GM23338 (cell line): Measurements from ENCODE around the gene NEFH. TPM values are rescaled to one million over a fixed set of nuclear protein-coding genes. Genes with fewer than 3 reads are reported as not detected.

ENCODE experiments used
- ATAC-seq: fragments of 200-7000 bp; cut with Tn5 transposase; 3 replicates; pipeline ENCODE4 v1.9.1; 2020
- DNase-seq: peaks from one replicate; pipeline ENCODE4 v3.0.0-alpha.2; 2015; ENCODE audit warnings: low spot score
- H2AFZ ChIP-seq: fragments of 200-600 bp; sonication (generic); 2 replicates; pipeline ENCODE4 v1.8.0; 2016; ENCODE audit warnings: antibody characterized with exemption, mild to moderate bottlenecking, moderate library complexity
- H3F3A ChIP-seq: fragments of 200-600 bp; sonication (generic); replicated peaks from 2 replicates; pipeline ENCODE4 v1.8.0; 2017; ENCODE audit warnings: antibody characterized with exemption, mixed run types, low read depth
- H3K27ac ChIP-seq: fragments of 200-600 bp; sonication (generic); 2 replicates; pipeline ENCODE4 v1.6.1; 2016; ENCODE audit warnings: low read depth
- H3K27me3 ChIP-seq: fragments of 200-600 bp; sonication (generic); 2 replicates; pipeline ENCODE4 v1.8.0; 2016; ENCODE audit warnings: mild to moderate bottlenecking, mixed run types, moderate library complexity; ENCODE audit not compliant: insufficient read depth
- H3K36me3 ChIP-seq: fragments of 200-600 bp; sonication (generic); 2 replicates; pipeline ENCODE4 v1.8.0; 2016; ENCODE audit warnings: mild to moderate bottlenecking; ENCODE audit not compliant: insufficient read depth
- H3K4me1 ChIP-seq: fragments of 200-600 bp; sonication (generic); 2 replicates; pipeline ENCODE4 v1.8.0; 2016; ENCODE audit warnings: mild to moderate bottlenecking, moderate library complexity; ENCODE audit not compliant: insufficient read depth
- H3K4me2 ChIP-seq: fragments of 200-600 bp; sonication (generic); 2 replicates; pipeline ENCODE4 v1.7.1; 2017; ENCODE audit warnings: mixed run types
- H3K4me3 ChIP-seq: fragments of 200-600 bp; sonication (generic); 2 replicates; pipeline ENCODE4 v1.6.1; 2016; ENCODE audit warnings: mixed run types
- H3K79me2 ChIP-seq: fragments of 200-600 bp; sonication (generic); replicated peaks from 2 replicates; pipeline ENCODE4 v1.8.0; 2017; ENCODE audit warnings: mild to moderate bottlenecking; ENCODE audit not compliant: insufficient read depth
- H3K9me2 ChIP-seq: fragments of 200-600 bp; sonication (generic); 2 replicates; pipeline ENCODE4 v1.8.0; 2017; ENCODE audit not compliant: insufficient read depth
- H4K20me1 ChIP-seq: fragments of 200-600 bp; sonication (generic); replicated peaks from 2 replicates; pipeline ENCODE4 v1.8.0; 2017; ENCODE audit warnings: mild to moderate bottlenecking; ENCODE audit not compliant: insufficient read depth
- H3K27ac Mint-ChIP-seq: 2 replicates; pipeline ENCODE4 v1.8.0; 2020; ENCODE audit warnings: inconsistent platforms, mild to moderate bottlenecking, moderate library complexity, mixed read lengths
- H3K27me3 Mint-ChIP-seq: 3 replicates; pipeline ENCODE4 v1.8.0; 2022; ENCODE audit warnings: low read depth, mild to moderate bottlenecking, moderate library complexity, mixed read lengths, inconsistent platforms; ENCODE audit not compliant: insufficient read depth, poor library complexity
- H3K36me3 Mint-ChIP-seq: 3 replicates; pipeline ENCODE4 v1.8.0; 2021; ENCODE audit warnings: low read depth, mild to moderate bottlenecking, inconsistent platforms, moderate library complexity, mixed read lengths
- H3K4me1 Mint-ChIP-seq: 3 replicates; pipeline ENCODE4 v1.8.0; 2020; ENCODE audit warnings: mild to moderate bottlenecking, inconsistent platforms, mixed read lengths
- H3K4me3 Mint-ChIP-seq: 3 replicates; pipeline ENCODE4 v1.8.0; 2021; ENCODE audit warnings: moderate library complexity, mild to moderate bottlenecking, inconsistent platforms, mixed read lengths
- H3K9me3 Mint-ChIP-seq: 3 replicates; pipeline ENCODE4 v1.8.0; 2020; ENCODE audit warnings: moderate library complexity, mild to moderate bottlenecking, inconsistent platforms, mixed read lengths
- CREB1 ChIP-seq: fragments of 250-450 bp; sonication (Bioruptor Pico); IDR thresholded peaks from 2 replicates; pipeline ENCODE4 v1.5.0; 2020; ENCODE audit warnings: low read depth, mild to moderate bottlenecking, moderate library complexity
- CTCF ChIP-seq, 2 experiments: fragments of 200-600 bp in 1 of 2; sonication (generic) in 1 of 2; conservative IDR thresholded peaks; 2 replicates each; pipeline versions ENCODE4 v1.5.1 to v1.6.1; 2016 to 2017; ENCODE audit warnings: antibody characterized with exemption in 2 of 2, low read depth in 2 of 2, mild to moderate bottlenecking in 2 of 2, moderate library complexity in 1 of 2
- ETS1 ChIP-seq: IDR thresholded peaks from 2 replicates; pipeline ENCODE4 v1.6.1; 2016; ENCODE audit warnings: antibody characterized with exemption
- EZH2 ChIP-seq: fragments of 200-600 bp; sonication (generic); IDR thresholded peaks from one replicate; pipeline ENCODE4 v1.8.0; 2017; ENCODE audit warnings: antibody characterized with exemption, mild to moderate bottlenecking, low read depth; ENCODE audit not compliant: unreplicated experiment
- EZH2phosphoT487 ChIP-seq: fragments of 200-600 bp; sonication (generic); IDR thresholded peaks from one replicate; pipeline ENCODE4 v1.8.1; 2018; ENCODE audit warnings: antibody characterized with exemption; ENCODE audit not compliant: unreplicated experiment
- JUNB ChIP-seq: IDR thresholded peaks from one replicate; pipeline ENCODE4 v1.6.1; 2016; ENCODE audit warnings: antibody characterized with exemption; ENCODE audit not compliant: unreplicated experiment
- NANOG ChIP-seq: IDR thresholded peaks from 2 replicates; pipeline ENCODE4 v1.6.1; 2016; ENCODE audit warnings: antibody characterized with exemption, borderline replicate concordance
- POLR2AphosphoS5 ChIP-seq: IDR thresholded peaks from 2 replicates; pipeline ENCODE4 v1.6.1; 2016; ENCODE audit warnings: antibody characterized with exemption, low read depth
- REST ChIP-seq: IDR thresholded peaks from one replicate; pipeline ENCODE4 v1.6.1; 2018; ENCODE audit warnings: antibody characterized with exemption; ENCODE audit not compliant: unreplicated experiment
- STAT1 ChIP-seq: IDR thresholded peaks from one replicate; pipeline ENCODE4 v1.6.1; 2016; ENCODE audit warnings: antibody characterized with exemption; ENCODE audit not compliant: unreplicated experiment
- ZNF114 ChIP-seq: fragments of 250-450 bp; sonication (Bioruptor Pico); IDR thresholded peaks from 2 replicates; pipeline ENCODE4 v1.5.0; 2020; ENCODE audit warnings: mild to moderate bottlenecking, moderate library complexity
- ZNF331 ChIP-seq: fragments of 250-450 bp; sonication (Bioruptor Pico); IDR thresholded peaks from 2 replicates; pipeline ENCODE4 v1.5.0; 2020; ENCODE audit warnings: low read depth, mild to moderate bottlenecking, moderate library complexity
- ZNF462 ChIP-seq: fragments of 250-450 bp; sonication (Bioruptor Pico); IDR thresholded peaks from 2 replicates; pipeline ENCODE4 v1.5.0; 2020; ENCODE audit warnings: mild to moderate bottlenecking, moderate library complexity
- polyA plus RNA-seq: library from polyadenylated mRNA; unstranded; fragments of >200 nt; fragmentation: Nextera tagmentation; extraction: Ambion mirVana; gene quantifications from 2 replicates; pipeline ENCODE4 v1.2.1, GENCODE V29; 2016
- total RNA-seq: library from RNA; depleted of rRNA; stranded (reverse); fragments of >200 nt; shearing (Covaris generic); gene quantifications from 2 replicates; pipeline ENCODE4 v1.2.3, GENCODE V29; 2014

Gene NEFH
- total and polyA plus RNA-seq, 2 experiments from 2014 or later, result 2.4 to 6.3 TPM

- Histone ChIP-seq H3F3A (no peaks in the 10 kb centered on the region), H3K4me3 (no peak overlapping the region), H3K4me2 (no peak overlapping the region), H4K20me1 (no peaks in the 10 kb centered on the region; the same call in 1 of the 2 replicates), H2AFZ (no peak overlapping the region), H3K27me3 (no peaks in the 10 kb centered on the region), H3K9me2 (no peaks in the 10 kb centered on the region), H3K79me2 (no peaks in the 10 kb centered on the region), H3K4me1 (no peaks in the 10 kb centered on the region), H3K36me3 (no peaks in the 10 kb centered on the region), H3K27ac (no peak overlapping the region)
- H3K4me1 Mint-ChIP-seq, result no peaks in the 10 kb centered on the region
- H3K27me3 Mint-ChIP-seq, result no peaks in the 10 kb centered on the region
- TF ChIP-seq ZNF331, result no peak
- no peak for TF ChIP-seq ZNF114 (CRISPR knock-in tag)
- TF ChIP-seq STAT1, result no peak
- TF ChIP-seq EZH2, result no peak
- TF ChIP-seq CTCF (conservative IDR thresholded peaks at IDR 0.05; ENCODE audit: low read depth in 2 of 2), result no peak
- no peak for TF ChIP-seq CREB1 (CRISPR knock-in tag)
- no peak for TF ChIP-seq JUNB
- TF ChIP-seq NANOG, result no peak
- TF ChIP-seq REST, result no peak
- TF ChIP-seq POLR2AphosphoS5, result no peak
- no peak for TF ChIP-seq EZH2phosphoT487
- TF ChIP-seq ZNF462 (CRISPR knock-in tag), result no peak
- no peak for TF ChIP-seq ETS1
- DNase-seq, result no peak
- no peak for ATAC-seq
- H3K4me3 Mint-ChIP-seq, result no peak overlapping the region
- no peak overlapping the region for H3K27ac Mint-ChIP-seq
- peaks cover 3% of the 10 kb centered on the region; the same call in 1 of the 3 replicates for H3K9me3 Mint-ChIP-seq
- peaks cover 3% of the 10 kb centered on the region for H3K36me3 Mint-ChIP-seq
Measured at GRCh38 chr22:29499852-29500251, 19.8 kb downstream of the NEFH start.
